Mesendoderm (in vitro differentiated cells): ENCODE results near the gene GADL1.

Experiments
- DNase-seq: peaks from one replicate; pipeline ENCODE4 v3.0.0; 2013
- H2AK5ac ChIP-seq: 2 replicates; pipeline ENCODE4 v1.6.1; 2013; ENCODE audit warnings: low read length, inconsistent platforms
- H2BK120ac ChIP-seq: 2 replicates; pipeline ENCODE4 v1.6.1; 2013; ENCODE audit warnings: low read depth, mild to moderate bottlenecking, low read length, moderate library complexity, mixed read lengths
- H2BK15ac ChIP-seq: replicated peaks from 2 replicates; pipeline ENCODE4 v1.6.1; 2013; ENCODE audit warnings: low read depth, mild to moderate bottlenecking, moderate library complexity
- H2BK5ac ChIP-seq: 2 replicates; pipeline ENCODE4 v1.6.1; 2013; ENCODE audit warnings: low read length, inconsistent platforms
- H3K18ac ChIP-seq: 2 replicates; pipeline ENCODE4 v1.6.1; 2013; ENCODE audit warnings: mild to moderate bottlenecking, low read length, mixed read lengths
- H3K23ac ChIP-seq: one replicate; pipeline ENCODE4 v1.6.1; 2013; ENCODE audit warnings: low read length
- H3K27ac ChIP-seq: 2 replicates; pipeline ENCODE4 v1.5.1; 2013; ENCODE audit warnings: low read depth, mild to moderate bottlenecking, inconsistent platforms, low read length, moderate library complexity
- H3K27me3 ChIP-seq: 2 replicates; pipeline ENCODE4 v1.6.1; 2013; ENCODE audit warnings: low read length, control low read depth, mild to moderate bottlenecking, inconsistent platforms; ENCODE audit not compliant: insufficient read depth, poor library complexity
- H3K36me3 ChIP-seq: 2 replicates; pipeline ENCODE4 v1.6.1; 2013; ENCODE audit warnings: low read length, inconsistent platforms; ENCODE audit not compliant: control insufficient read depth, insufficient read depth
- H3K4ac ChIP-seq: one replicate; pipeline ENCODE4 v1.6.1; 2013; ENCODE audit warnings: low read depth, mild to moderate bottlenecking, low read length, moderate library complexity
- H3K4me1 ChIP-seq: 2 replicates; pipeline ENCODE4 v1.6.1; 2013; ENCODE audit warnings: low read depth, low read length, inconsistent platforms; ENCODE audit not compliant: control insufficient read depth
- H3K4me2 ChIP-seq: 2 replicates; pipeline ENCODE4 v1.6.1; 2013; ENCODE audit warnings: low read length
- H3K4me3 ChIP-seq: 2 replicates; pipeline ENCODE4 v1.5.1; 2013; ENCODE audit warnings: mild to moderate bottlenecking, low read length
- H3K56ac ChIP-seq: one replicate; pipeline ENCODE4 v1.6.1; 2013; ENCODE audit warnings: low read length
- H3K79me1 ChIP-seq: 2 replicates; pipeline ENCODE4 v1.6.1; 2013; ENCODE audit warnings: low read length, inconsistent platforms
- H3K79me2 ChIP-seq: 2 replicates; pipeline ENCODE4 v1.6.1; 2013; ENCODE audit warnings: mild to moderate bottlenecking, low read length; ENCODE audit not compliant: control insufficient read depth, insufficient read depth
- H3K9ac ChIP-seq: 2 replicates; pipeline ENCODE4 v1.6.1; 2013; ENCODE audit warnings: low read length, inconsistent platforms
- H4K5ac ChIP-seq: one replicate; pipeline ENCODE4 v1.6.1; 2013; ENCODE audit warnings: low read length
- H4K8ac ChIP-seq: one replicate; pipeline ENCODE4 v1.6.1; 2013; ENCODE audit warnings: low read depth, mild to moderate bottlenecking, control low read depth, low read length, moderate library complexity
- WGBS: extraction: QIAGEN DNeasy Blood & Tissue Kit; methylation state at CpG from one replicate; pipeline ENCODE4 v1.1.7; 2013; ENCODE audit warnings: low lambda C conversion rate, missing lambda C conversion rate; ENCODE audit not compliant: insufficient coverage; ENCODE audit errors: extremely low coverage; 5-methylcytosine and 5-hydroxymethylcytosine counted together

The GADL1 gene

DNA sequence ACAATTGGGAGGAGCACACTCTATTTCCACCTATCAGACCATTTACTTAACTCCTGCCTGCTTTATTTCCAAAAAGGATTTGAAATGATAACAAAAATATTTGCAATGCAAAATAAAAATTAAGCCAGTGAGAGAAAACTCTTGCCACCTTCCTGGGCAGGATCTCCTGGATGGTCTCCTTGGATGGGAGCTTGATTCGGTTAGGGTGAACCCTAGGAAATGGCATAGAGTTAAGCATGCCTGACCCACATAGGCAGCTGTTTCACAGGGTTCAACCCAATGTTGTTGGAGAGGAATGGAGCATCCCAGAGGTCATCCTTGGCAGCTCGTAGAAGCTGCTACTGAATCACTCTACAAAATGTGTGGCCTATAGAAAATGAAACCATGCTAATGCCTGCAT lies 204.3 kb downstream of the GADL1 start:
- no peaks in the 10 kb centered on the region for H3K79me2 ChIP-seq
- H2BK120ac ChIP-seq = no peak overlapping the region
- H3K4me2 ChIP-seq = no peak overlapping the region
- H4K5ac ChIP-seq = no peak overlapping the region
- H3K27me3 ChIP-seq = no peaks in the 10 kb centered on the region
- no peak overlapping the region for H3K9ac ChIP-seq
- no peak overlapping the region for H3K27ac ChIP-seq
- DNase-seq = no peak
- H3K4ac ChIP-seq = no peak overlapping the region
- no peak overlapping the region for H2AK5ac ChIP-seq
- no CpG with 5 or more reads among the region's 2 CpGs for WGBS
- H4K8ac ChIP-seq = no peak overlapping the region
- no peak overlapping the region for H2BK15ac ChIP-seq
- no peak overlapping the region for H3K56ac ChIP-seq
- no peak overlapping the region for H3K4me3 ChIP-seq
- H3K36me3 ChIP-seq = no peaks in the 10 kb centered on the region
- no peaks in the 10 kb centered on the region for H3K79me1 ChIP-seq
- no peak overlapping the region for H3K18ac ChIP-seq
- H3K23ac ChIP-seq = no peak overlapping the region
- H2BK5ac ChIP-seq = no peak overlapping the region
- H3K4me1 ChIP-seq = no peaks in the 10 kb centered on the region

DNA sequence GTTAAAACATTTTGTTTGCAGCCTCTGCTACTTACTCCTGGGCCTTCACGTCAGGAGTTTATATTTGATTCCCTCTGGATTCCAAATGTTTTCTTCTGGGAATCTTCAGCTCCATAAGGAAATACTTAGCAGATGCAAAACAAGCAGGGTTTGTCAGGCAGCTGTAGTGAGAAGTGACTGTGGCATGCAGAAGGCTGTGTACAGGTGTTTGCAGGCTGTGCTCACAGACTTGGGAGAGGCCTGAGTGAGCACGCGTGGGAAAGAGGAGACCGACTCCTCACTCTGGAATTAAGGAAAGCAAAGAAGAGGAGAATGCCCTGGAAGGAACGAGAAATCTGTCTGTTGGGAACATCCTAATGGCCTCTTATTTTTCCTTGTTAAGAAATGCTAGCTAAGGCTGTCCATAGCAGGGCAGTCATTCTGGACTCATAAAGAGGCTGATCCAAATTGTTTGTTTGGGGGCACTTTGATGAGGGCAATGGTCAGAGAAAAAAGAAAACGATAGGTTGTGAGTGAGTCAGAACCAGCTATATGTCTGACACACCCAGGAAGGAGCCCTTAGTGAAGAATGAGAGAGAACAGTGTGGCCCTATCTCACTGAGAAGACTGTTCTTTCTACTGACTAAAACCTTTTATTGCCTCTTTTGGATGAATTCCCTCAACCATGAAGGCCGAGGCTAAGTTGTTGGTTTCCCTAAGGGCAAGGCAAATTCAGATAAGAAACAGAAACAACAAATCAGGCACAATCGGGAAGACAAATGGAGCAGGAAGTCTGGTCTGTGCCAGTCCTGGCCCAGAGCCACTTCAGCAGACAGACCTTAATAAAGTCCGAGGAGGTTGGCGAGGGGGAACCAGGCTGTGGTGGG lies 205.5 kb downstream of the GADL1 start:
- no peaks in the 10 kb centered on the region for H3K79me2 ChIP-seq
- H2BK15ac ChIP-seq = no peak overlapping the region
- no peak overlapping the region for H2BK5ac ChIP-seq
- H3K4me2 ChIP-seq = no peak overlapping the region
- H3K56ac ChIP-seq = no peak overlapping the region
- no peak overlapping the region for H3K9ac ChIP-seq
- H3K4ac ChIP-seq = no peak overlapping the region
- no peaks in the 10 kb centered on the region for H3K79me1 ChIP-seq
- no CpG with 5 or more reads among the region's 10 CpGs for WGBS
- no peak overlapping the region for H3K4me3 ChIP-seq
- no peak for DNase-seq
- no peak overlapping the region for H3K27ac ChIP-seq
- H2BK120ac ChIP-seq = no peak overlapping the region
- no peak overlapping the region for H4K5ac ChIP-seq
- H3K23ac ChIP-seq = no peak overlapping the region
- H3K4me1 ChIP-seq = no peaks in the 10 kb centered on the region
- no peak overlapping the region for H2AK5ac ChIP-seq
- no peaks in the 10 kb centered on the region for H3K36me3 ChIP-seq
- no peak overlapping the region for H3K18ac ChIP-seq
- H4K8ac ChIP-seq = no peak overlapping the region
- no peaks in the 10 kb centered on the region for H3K27me3 ChIP-seq

DNA sequence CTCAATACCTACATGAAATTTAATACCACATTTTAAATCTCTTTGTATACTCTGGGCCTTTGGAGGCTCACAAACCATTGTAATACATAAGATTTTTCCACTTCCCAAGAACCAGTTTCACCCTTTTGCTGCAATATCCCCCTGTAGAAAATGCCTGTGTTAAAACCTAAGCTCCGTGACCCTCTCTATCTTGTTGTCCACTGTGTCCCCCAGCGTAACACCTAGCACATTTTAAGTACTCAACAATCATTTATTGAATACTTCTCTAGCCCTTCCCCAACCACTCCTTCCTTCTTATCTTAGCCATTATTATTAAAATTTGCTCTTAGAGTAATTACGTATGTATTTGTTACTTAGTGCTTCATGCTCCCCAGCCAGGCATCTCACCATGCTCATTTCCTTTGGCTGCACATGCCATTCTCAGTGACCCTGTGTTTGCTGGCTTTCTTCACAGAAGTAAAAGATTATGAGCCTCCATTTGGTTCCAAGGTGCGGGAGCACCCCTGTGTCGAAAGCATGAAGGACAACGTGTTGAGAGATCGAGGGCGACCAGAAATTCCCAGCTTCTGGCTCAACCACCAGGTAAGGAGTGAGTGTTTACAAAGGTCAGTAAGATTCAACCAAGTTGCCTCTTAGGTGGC lies 206.4 kb downstream of the GADL1 start:
- Histone ChIP-seq H3K79me1 (no peaks in the 10 kb centered on the region), H3K27me3 (no peaks in the 10 kb centered on the region), H3K4me1 (no peaks in the 10 kb centered on the region), H3K56ac (no peak overlapping the region), H3K23ac (no peak overlapping the region), H3K4me2 (no peak overlapping the region), H2AK5ac (no peak overlapping the region), H3K27ac (no peak overlapping the region), H2BK15ac (no peak overlapping the region), H3K9ac (no peak overlapping the region), H4K5ac (no peak overlapping the region), H3K36me3 (no peaks in the 10 kb centered on the region), H2BK5ac (no peak overlapping the region), H2BK120ac (no peak overlapping the region), H4K8ac (no peak overlapping the region), H3K4ac (no peak overlapping the region), H3K79me2 (no peaks in the 10 kb centered on the region), H3K18ac (no peak overlapping the region), H3K4me3 (no peak overlapping the region)
- no CpG with 5 or more reads among the region's 8 CpGs for WGBS
- no peak for DNase-seq

DNA sequence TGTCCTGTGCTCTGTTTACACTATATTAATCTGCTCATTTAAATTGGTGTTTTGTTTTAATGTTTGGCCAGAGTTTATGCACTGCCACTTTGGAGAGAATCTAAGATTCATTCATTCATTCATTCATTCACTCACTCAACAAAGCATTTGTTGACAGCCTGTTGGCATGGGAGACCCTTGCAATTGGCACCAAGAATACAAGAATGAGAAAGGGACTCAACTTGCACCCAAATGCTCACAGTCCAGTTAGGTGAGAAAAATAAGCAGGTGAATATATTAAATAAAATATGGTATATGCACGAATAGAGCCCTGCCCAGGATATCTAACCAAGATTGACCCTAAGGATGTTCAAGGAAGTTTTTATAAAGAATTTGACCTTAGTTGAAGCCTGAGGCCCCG lies 207.7 kb downstream of the GADL1 start:
- Histone ChIP-seq H3K4me1 (no peaks in the 10 kb centered on the region), H2BK5ac (no peak overlapping the region), H3K79me1 (no peaks in the 10 kb centered on the region), H3K79me2 (no peaks in the 10 kb centered on the region), H3K18ac (no peak overlapping the region), H2BK15ac (no peak overlapping the region), H3K4me2 (no peak overlapping the region), H3K23ac (no peak overlapping the region), H3K4me3 (no peak overlapping the region), H3K9ac (no peak overlapping the region), H3K56ac (no peak overlapping the region), H3K4ac (no peak overlapping the region), H3K27ac (no peak overlapping the region), H4K5ac (no peak overlapping the region), H3K36me3 (no peaks in the 10 kb centered on the region), H2BK120ac (no peak overlapping the region), H2AK5ac (no peak overlapping the region), H3K27me3 (no peaks in the 10 kb centered on the region), H4K8ac (no peak overlapping the region)
- DNase-seq = no peak
- WGBS = no CpG with 5 or more reads among the region's 2 CpGs

GRCh38 chr3:30686176-30686575 lies 208.3 kb downstream of the GADL1 start:
- Histone ChIP-seq H3K27me3 (no peaks in the 10 kb centered on the region), H2BK5ac (no peak overlapping the region), H3K4ac (no peak overlapping the region), H3K9ac (no peak overlapping the region), H2BK15ac (no peak overlapping the region), H3K36me3 (no peaks in the 10 kb centered on the region), H3K18ac (no peak overlapping the region), H3K4me1 (no peaks in the 10 kb centered on the region), H3K56ac (no peak overlapping the region), H4K5ac (no peak overlapping the region), H3K4me3 (no peak overlapping the region), H3K4me2 (no peak overlapping the region), H3K79me1 (no peaks in the 10 kb centered on the region), H3K79me2 (no peaks in the 10 kb centered on the region), H3K23ac (no peak overlapping the region), H3K27ac (no peak overlapping the region), H2AK5ac (no peak overlapping the region), H4K8ac (no peak overlapping the region), H2BK120ac (no peak overlapping the region)
- WGBS = no CpG with 5 or more reads among the region's 2 CpGs
- DNase-seq = no peak
